H1 (cell line): Measurements from ENCODE around the gene ZNF132. TPM values are rescaled to one million over a fixed set of nuclear protein-coding genes. Genes with fewer than 3 reads are reported as not detected.

Source experiments
- SIN3A ChIP-seq, 2 experiments: IDR thresholded peaks in 1 of 2; conservative IDR thresholded peaks in 1 of 2; 2 replicates each; pipeline ENCODE4 v1.6.1; 2011 to 2012; ENCODE audit warnings: low read length in 2 of 2, improper control_type of control experiment in 1 of 2, low read depth in 1 of 2, mild to moderate bottlenecking in 1 of 2
- polyA plus RNA-seq, 7 experiments: library from polyadenylated mRNA; depleted of rRNA in 3 of 7; stranded (reverse) in 5 of 7; unstranded in 2 of 7; fragments of >200 nt in 5 of 7; fragments of 200-250 nt in 2 of 7; gene quantifications; 1 replicate in 5 of 7; 2 replicates in 1 of 7; 4 replicates in 1 of 7; pipeline versions ENCODE4 v1.2.1 to v1.2.3, GENCODE V29; 2011 to 2013; ENCODE audit warnings: missing spikeins in 2 of 7, mixed read lengths in 2 of 7
- total RNA-seq: library from RNA; stranded (reverse); fragmentation: NEBNext Ultra II Directional; extraction: Animal tissue kit (Norgen Biotek cat#: 25700); gene quantifications from 2 replicates; pipeline ENCODE4 v1.2.1, GENCODE V29; 2021

Gene ZNF132
- total and polyA plus RNA-seq, 2 of the 8 experiments (the other 6 are each of a cell fraction or from before 2014, with no cell fraction given) = 0.89 to 1.9 TPM

- 0 out of 4 replicates have a peak, but pooled peaks of 1 of the 2 experiments have one; percentile 45 for TF ChIP-seq SIN3A (conservative IDR thresholded peaks at IDR 0.05 in 1 of 2, IDR thresholded peaks at IDR 0.05 in 1 of 2; ENCODE audit: low read depth in 1 of 2, low read length in 2 of 2)
Observed at GRCh38 chr19:58395220-58395978, 44.6 kb downstream of the ZNF132 start, which contains the start of gene RNF225 (continued).
